Middle frontal gyrus (tissue), 1 donor: ENCODE data around the gene ZFC3H1.
"Not testable (repeated sequence)": the region's sequence is repeated elsewhere in the genome, so short reads cannot be mapped to it uniquely, and the experiment has no call there.

Source experiments
- DNase-seq: peaks from one replicate; pipeline ENCODE4 v3.0.0-alpha.2; 2015; ENCODE audit warnings: low spot score; ENCODE audit errors: extremely low spot score

ZFC3H1 gene

DNA sequence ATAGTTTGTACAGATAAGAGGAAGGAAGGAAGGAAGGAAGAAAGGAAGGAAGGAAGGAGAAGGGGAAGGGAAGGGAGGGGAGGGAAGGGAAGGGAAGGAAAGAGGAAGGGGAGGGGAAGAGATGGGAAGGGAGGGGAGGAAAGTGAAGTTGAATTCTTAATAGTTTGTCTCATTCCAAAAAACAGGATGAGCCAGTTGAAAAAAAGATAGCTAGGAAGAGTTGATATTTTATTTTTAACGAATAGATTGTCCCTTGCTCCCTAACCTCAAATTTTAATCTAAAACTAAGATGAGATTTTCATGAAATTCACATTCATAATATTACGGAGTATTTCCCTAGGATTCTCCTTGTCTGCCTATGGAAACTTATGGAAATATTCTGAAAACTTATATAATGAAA is 80.7 kb downstream of the ZFC3H1 start:
- no peak for DNase-seq

DNA sequence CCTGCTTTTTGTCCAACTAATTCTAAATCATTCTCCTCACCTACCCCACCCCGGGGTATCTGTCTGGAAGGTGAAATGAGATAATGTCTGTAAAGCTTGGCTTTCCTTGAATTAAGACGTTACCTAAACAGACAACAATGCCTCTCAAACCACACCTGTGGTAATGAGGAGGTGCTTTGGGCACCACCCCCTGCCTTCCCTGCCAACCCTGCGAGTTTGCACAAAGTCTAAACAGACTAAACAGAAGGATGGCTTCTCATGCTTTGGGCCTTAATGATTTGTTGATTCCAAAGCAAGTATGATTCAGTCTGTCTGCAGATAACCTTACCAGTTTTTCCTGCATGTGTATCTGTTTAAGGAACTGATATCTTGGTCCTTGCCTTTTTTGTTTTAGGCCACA is 82.4 kb downstream of the ZFC3H1 start:
- DNase-seq = no peak

DNA sequence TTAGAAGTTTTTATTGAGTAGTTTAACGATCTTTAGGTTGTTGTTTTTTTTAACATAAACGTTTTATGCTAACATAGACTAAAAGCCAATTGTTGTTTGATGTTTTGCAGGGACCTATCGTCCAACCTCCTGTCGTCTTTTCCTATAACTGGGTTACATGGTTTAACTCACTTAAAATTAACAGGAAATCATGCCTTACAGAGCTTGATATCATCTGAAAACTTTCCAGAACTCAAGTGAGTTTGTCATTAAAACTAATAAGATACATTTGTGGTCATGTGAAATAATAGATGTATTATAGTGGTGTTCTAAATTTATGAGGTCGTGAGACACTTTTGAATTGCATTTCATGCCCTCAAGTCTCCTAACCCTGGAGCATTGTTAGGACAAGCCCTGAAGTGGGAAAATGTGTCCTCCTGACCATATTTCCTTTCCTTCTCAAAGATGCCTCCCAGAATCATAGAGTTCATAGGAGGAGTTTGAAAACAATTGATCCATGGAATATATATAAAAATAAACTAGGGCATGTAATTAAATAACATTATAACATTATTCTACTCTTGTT is 84.9 kb downstream of the ZFC3H1 start:
- DNase-seq = no peak

DNA sequence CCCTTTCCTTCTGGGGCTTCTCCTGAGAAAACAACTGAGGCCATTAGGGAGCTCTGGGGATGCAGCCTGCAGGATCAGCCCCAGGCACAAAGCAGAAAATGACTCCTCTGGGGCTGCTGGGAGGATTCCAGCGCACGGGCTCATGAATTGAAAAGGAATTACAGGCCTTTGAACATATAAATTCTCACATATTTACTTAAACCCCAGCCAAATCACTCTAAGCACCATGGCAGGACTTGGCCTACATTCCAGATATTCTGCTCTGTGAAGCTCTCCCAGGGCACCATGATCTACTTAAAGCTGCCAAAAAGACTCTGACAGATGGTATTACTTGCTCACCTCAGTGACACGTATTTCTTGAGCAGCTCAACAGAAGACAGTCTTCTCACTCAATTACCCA is 87.2 kb downstream of the ZFC3H1 start:
- DNase-seq = no peak

DNA sequence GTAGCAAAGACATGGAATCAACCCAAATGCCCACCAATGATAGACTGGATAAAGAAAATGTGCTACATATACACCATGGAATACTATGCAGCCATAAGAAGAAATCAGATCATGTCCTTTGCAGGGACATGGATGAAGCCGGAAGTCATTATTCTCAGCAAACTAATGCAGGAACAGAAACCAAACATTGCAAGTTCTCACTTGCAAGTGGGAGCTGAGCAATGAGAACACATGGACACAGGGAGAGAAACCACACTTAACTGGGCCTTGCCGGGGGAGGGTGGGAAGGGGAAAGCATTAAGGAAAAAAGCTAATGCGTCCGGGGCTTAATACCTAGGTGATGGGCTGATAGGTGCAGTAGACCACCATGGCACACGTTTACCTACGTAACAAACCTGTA is 93.8 kb downstream of the ZFC3H1 start:
- not testable (repeated sequence) for DNase-seq

- DNase-seq = no peak
Measured at GRCh38 chr12:71567537-71567936, 96.1 kb downstream of the ZFC3H1 start.

- no peak for DNase-seq
Measured at GRCh38 chr12:71566655-71567054, 97.0 kb downstream of the ZFC3H1 start.

GRCh38 chr12:71565535-71565934 is 98.1 kb downstream of the ZFC3H1 start:
- no peak for DNase-seq

- DNase-seq = no peak
Measured at GRCh38 chr12:71562676-71563595, 100.7 kb downstream of the ZFC3H1 start.
